ENCODE data around the gene SPTB.

GRCh38 chr14:64795921-64796320 lies 83.8 kb downstream of the SPTB start:
- TF ChIP-seq CHD4 (IDR thresholded peaks at IDR 0.05) (no peak), HDAC2 (IDR thresholded peaks at IDR 0.05) (no peak), NFIC (IDR thresholded peaks at IDR 0.05; ENCODE audit: low read depth, low read length) (no peak), TCF3 (IDR thresholded peaks at IDR 0.05; ENCODE audit: borderline replicate concordance, insufficient read depth, low read depth, low read length) (no peak), POLR2A (IDR thresholded peaks at IDR 0.05; ENCODE audit: low read depth, low read length) (no peak), RB1 (IDR thresholded peaks at IDR 0.05; ENCODE audit: borderline replicate concordance) (no peak), JUNB (IDR thresholded peaks at IDR 0.05) (no peak), KDM1A (IDR thresholded peaks at IDR 0.05; ENCODE audit: borderline replicate concordance) (no peak), SIN3A (IDR thresholded peaks at IDR 0.05; ENCODE audit: low read depth, low read length) (no peak), ZNF384 (IDR thresholded peaks at IDR 0.05; ENCODE audit: borderline replicate concordance, low read depth, low read length) (no peak)
- TF ChIP-seq, protein P1, sequence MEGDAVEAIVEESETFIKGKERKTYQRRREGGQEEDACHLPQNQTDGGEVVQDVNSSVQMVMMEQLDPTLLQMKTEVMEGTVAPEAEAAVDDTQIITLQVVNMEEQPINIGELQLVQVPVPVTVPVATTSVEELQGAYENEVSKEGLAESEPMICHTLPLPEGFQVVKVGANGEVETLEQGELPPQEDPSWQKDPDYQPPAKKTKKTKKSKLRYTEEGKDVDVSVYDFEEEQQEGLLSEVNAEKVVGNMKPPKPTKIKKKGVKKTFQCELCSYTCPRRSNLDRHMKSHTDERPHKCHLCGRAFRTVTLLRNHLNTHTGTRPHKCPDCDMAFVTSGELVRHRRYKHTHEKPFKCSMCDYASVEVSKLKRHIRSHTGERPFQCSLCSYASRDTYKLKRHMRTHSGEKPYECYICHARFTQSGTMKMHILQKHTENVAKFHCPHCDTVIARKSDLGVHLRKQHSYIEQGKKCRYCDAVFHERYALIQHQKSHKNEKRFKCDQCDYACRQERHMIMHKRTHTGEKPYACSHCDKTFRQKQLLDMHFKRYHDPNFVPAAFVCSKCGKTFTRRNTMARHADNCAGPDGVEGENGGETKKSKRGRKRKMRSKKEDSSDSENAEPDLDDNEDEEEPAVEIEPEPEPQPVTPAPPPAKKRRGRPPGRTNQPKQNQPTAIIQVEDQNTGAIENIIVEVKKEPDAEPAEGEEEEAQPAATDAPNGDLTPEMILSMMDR (IDR thresholded peaks at IDR 0.05 in 2 of 3, conservative IDR thresholded peaks at IDR 0.05 in 1 of 3; ENCODE audit: control insufficient read depth in 2 of 3, extremely low read depth in 1 of 3, insufficient read depth in 1 of 3, low read depth in 3 of 3, low read length in 3 of 3), result no peak
